HS-27A (cell line): Measurements from ENCODE around the gene PCDHB12.
"Not testable (repeated sequence)": the region's sequence is repeated elsewhere in the genome, so short reads cannot be mapped to it uniquely, and the experiment has no call there.

ENCODE experiments used
- DNase-seq: peaks from one replicate; pipeline ENCODE4 v3.0.0-alpha.2; 2012; ENCODE audit warnings: low read depth, missing footprints

Gene PCDHB12

DNA sequence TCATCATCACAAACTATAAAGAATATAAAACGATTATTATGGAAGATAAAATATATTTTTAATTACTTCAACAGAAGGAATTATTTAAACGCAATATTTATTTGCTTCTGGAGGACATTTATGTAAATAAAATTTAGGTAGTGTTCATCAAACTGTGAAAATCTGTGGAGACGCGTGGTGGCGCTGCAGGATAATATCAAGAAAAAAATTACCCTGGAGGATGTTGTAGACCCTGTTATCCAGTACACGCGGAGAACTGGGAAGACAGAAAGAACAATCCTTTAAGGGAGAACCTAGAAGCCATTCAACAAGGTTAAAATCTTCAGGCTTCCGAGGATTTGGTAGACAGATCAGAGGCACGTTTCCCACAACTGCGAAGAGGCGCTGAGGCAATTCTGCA lies at the start of gene PCDHB12:
PCDHB12 (plus strand) TSS at position 242 of the 400 bp plus-strand sequence. CDS start 189 bp downstream, outside the sequence.
- no peak for DNase-seq

DNA sequence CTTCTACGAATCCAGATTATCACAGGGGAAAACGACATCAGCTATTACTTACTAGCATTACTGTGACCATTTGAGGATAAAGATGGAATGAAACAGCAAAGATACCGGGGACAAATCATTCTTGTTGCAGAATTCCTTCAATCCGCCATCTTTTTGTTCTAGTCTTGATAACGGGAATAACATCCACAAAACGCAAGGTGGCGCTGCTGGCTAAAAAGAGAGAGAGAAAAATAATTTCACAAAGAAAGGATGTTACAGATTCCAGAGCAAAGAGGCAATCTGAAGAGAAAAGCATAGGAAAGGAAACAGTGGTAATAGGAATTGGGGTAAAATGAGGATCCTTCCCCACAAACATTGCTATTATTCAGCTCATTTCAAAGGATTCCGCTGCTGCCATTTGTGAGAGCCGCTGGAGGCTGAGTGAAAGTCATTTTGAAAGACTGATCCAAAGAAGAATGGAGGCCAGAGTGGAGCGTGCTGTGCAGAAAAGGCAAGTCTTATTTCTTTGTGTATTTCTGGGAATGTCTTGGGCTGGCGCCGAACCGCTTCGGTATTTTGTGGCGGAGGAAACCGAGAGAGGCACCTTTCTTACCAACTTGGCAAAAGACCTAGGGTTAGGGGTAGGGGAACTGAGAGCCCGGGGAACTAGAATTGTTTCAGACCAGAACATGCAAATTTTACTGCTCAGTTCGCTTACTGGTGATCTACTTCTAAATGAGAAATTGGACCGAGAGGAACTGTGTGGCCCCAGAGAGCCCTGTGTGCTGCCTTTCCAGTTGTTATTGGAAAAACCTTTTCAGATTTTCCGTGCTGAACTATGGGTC lies 35.9 kb upstream of the PCDHB12 start, which contains the start of gene PCDHB7:
PCDHB7 (plus strand) TSS at position 264 of the 824 bp plus-strand sequence; CDS start at position 456, 192 bp downstream.
- no peak for DNase-seq

GRCh38 chr5:141174291-141175104 lies 34.0 kb upstream of the PCDHB12 start:
- DNase-seq, result not testable (repeated sequence)

- no peak for DNase-seq
Measured at GRCh38 chr5:141175933-141176332, 32.6 kb upstream of the PCDHB12 start.

GRCh38 chr5:141177577-141178191 lies 30.8 kb upstream of the PCDHB12 start, which contains the start of gene PCDHB8:
TSS of gene PCDHB8 (plus strand) at chr5:141177790. CDS start at chr5:141178035, 245 bp downstream.
- DNase-seq, result not testable (repeated sequence)

DNA sequence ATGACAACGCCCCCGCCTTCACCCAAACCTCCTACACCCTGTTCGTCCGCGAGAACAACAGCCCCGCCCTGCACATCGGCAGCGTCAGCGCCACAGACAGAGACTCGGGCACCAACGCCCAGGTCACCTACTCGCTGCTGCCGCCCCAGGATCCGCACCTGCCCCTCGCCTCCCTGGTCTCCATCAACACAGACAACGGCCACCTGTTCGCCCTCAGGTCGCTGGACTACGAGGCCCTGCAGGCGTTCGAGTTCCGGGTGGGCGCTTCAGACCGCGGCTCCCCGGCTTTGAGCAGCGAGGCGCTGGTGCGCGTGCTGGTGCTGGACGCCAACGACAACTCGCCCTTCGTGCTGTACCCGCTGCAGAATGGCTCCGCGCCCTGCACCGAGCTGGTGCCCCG lies 29.1 kb upstream of the PCDHB12 start:
- DNase-seq, result not testable (repeated sequence)

GRCh38 chr5:141179876-141180275 lies 28.6 kb upstream of the PCDHB12 start:
- DNase-seq, result not testable (repeated sequence)

DNA sequence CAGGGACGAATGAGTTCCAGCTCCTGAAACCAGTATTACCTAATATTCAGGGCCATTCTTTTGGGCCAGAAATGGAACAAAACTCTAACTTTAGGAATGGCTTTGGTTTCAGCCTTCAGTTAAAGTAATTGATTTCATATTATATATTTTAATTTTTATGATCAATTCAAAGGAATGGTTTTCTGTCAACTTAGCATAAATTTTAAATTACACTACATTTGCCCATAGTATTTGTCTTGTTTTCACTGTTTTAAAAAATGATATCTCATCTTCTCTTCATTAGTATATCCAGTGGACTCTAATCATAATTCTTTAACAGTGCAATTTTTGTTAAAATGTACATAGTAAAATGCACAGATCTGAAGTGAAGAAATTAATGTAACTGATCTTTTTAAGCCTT lies 28.2 kb upstream of the PCDHB12 start:
- no peak for DNase-seq

DNA sequence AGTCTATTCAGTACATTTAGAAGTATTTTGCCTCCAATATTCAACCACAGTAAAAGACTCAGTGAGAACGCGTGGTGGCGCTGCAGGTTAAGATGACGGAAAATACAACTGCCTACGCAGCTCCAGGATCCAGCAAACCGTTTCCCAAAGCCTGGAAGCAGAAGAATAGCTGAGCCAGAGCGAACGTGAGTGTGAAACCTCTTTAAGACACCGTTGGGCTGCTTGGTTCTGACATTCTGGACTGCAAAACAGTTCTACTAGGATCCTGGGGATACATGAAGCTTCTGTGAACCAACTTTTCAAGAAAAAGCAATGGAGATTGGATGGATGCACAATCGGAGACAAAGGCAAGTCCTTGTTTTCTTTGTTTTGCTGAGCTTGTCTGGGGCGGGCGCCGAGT lies 26.3 kb upstream of the PCDHB12 start, which contains the start of gene PCDHB16:
PCDHB16 (plus strand) TSS at position 140 of the 400 bp plus-strand sequence; CDS start at position 313, 173 bp downstream.
- DNase-seq, result no peak

- DNase-seq, result not testable (repeated sequence)
Measured at GRCh38 chr5:141184117-141184855, 24.2 kb upstream of the PCDHB12 start.

- DNase-seq, result no peak
Measured at GRCh38 chr5:141186897-141187512, 21.5 kb upstream of the PCDHB12 start, which contains the start of gene PCDHB9. TSS of gene PCDHB9 (plus strand) at chr5:141187161. CDS start at chr5:141187319, 158 bp downstream.

DNA sequence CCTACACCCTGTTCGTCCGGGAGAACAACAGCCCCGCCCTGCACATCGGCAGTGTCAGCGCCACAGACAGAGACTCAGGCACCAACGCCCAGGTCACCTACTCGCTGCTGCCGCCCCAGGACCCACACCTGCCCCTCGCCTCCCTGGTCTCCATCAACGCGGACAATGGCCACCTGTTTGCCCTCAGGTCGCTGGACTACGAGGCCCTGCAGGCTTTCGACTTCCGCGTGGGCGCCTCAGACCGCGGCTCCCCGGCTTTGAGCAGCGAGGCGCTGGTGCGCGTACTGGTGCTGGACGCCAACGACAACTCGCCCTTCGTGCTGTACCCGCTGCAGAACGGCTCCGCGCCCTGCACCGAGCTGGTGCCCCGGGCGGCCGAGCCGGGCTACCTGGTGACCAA lies 19.8 kb upstream of the PCDHB12 start:
- not testable (repeated sequence) for DNase-seq

DNA sequence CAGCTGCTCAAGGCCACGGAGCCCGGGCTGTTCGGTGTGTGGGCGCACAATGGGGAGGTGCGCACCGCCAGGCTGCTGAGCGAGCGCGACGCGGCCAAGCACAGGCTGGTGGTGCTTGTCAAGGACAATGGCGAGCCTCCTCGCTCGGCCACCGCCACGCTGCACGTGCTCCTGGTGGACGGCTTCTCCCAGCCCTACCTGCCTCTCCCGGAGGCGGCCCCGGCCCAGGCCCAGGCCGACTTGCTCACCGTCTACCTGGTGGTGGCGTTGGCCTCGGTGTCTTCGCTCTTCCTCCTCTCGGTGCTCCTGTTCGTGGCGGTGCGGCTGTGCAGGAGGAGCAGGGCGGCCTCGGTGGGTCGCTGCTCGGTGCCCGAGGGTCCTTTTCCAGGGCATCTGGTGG lies 19.4 kb upstream of the PCDHB12 start:
- not testable (repeated sequence) for DNase-seq

GRCh38 chr5:141192110-141192725 lies 16.3 kb upstream of the PCDHB12 start, which contains the start of gene PCDHB10:
TSS of gene PCDHB10 (plus strand) at chr5:141192353. CDS start at chr5:141192553, 200 bp downstream.
- DNase-seq, result no peak

GRCh38 chr5:141194332-141194731 lies 14.2 kb upstream of the PCDHB12 start:
- DNase-seq, result not testable (repeated sequence)

DNA sequence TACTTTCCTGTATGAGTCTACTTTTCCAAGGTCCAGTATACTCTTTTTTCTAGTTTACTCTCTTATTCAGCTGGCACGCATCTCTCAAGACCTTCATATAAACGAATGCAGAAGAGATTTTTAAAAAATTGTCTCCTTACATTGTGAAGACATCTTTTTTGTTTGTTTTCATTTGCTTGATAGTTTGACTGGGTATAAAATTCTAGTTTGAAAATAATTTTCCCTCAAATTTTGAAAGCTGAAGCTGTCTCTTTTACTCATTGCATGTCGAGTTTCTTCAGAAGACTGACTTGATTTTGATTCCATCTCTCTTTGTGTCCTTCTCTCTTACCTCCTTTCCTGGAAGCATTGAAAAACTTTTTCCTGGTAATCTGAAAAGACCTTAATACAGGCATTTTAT lies 12.2 kb upstream of the PCDHB12 start:
- DNase-seq, result no peak

DNA sequence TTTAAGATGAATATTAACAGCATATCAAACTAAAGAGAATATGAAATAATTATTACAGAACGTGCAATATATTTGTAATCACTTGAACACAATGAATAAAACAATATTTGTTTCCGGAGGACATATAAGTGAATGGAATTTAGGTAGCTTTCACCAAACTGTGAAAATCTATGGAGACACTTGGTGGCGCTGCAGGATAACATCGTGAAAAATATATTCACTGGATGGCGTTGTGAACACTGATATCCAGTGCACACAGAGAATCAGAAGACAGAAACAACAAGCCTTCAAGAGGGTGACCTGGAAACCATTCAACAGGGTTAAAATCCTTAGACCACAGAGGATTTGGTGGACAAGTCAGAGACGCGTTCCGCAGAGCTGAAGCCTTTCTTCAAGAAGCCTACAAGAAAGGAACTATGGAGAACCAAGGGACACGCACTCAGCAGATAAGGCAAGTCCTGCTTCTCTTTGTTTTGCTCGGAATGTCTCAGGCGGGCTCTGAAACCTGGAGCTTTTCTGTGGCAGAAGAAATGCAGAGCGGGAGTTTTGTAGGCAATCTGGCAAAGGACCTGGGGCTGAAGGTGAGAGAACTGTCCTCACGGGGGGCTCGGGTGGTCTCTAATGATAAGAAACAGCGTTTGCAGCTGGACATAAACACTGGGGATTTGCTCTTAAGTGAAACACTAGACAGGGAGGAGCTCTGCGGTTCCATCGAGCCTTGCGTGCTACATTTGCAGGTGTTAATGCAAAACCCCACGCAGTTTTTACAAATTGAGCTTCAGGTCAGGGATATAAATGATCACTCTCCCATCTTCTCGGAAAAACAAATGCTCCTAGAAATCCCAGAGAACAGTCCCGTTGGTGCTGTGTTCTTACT lies 8.9 kb upstream of the PCDHB12 start, which contains the start of gene PCDHB11:
PCDHB11 (plus strand) TSS at position 269 of the 877 bp plus-strand sequence; CDS start at position 417, 148 bp downstream.
- no peak for DNase-seq

DNA sequence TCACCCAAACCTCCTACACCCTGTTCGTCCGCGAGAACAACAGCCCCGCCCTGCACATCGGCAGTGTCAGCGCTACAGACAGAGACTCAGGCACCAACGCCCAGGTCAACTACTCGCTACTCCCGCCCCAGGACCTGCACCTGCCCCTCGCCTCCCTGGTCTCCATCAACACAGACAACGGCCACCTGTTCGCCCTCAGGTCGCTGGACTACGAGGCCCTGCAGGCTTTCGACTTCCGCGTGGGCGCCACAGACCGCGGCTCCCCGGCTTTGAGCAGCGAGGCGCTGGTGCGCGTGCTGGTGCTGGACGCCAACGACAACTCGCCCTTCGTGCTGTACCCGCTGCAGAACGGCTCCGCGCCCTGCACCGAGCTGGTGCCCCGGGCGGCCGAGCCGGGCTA lies 7.4 kb upstream of the PCDHB12 start:
- not testable (repeated sequence) for DNase-seq

GRCh38 chr5:141201646-141202045 lies 6.9 kb upstream of the PCDHB12 start:
- not testable (repeated sequence) for DNase-seq
